GM19372 (cell line): ENCODE data around the gene SAMD4B.
"Not testable (repeated sequence)": the region's sequence is repeated elsewhere in the genome, so short reads cannot be mapped to it uniquely, and the experiment has no call there.

Experiments
- ATAC-seq: cut with Tn5 transposase; IDR thresholded peaks from one replicate; pipeline ENCODE4 v1.9.1; 2021; ENCODE audit warnings: mild to moderate bottlenecking, low read depth, moderate library complexity; ENCODE audit not compliant: unreplicated experiment

SAMD4B gene

DNA sequence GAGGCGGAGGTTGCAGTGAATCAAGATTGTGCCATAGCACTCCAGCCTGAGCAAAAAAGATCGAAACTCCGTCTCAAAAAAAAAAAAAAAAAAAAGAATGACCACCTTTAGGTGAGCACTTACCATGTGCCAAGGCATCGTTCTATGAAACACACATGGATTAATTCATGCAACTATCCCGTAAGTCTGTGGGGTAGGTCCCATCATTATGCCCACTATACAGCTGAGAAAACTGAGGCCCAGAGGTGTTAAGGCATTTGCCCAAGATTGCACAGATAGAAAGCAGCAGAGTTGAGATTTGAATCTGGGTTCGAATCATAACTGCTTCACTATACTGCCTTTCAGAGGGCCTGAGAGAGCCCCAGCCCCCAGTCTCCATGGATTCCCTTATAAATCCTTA is 8.7 kb upstream of the SAMD4B start:
- no peak for ATAC-seq

DNA sequence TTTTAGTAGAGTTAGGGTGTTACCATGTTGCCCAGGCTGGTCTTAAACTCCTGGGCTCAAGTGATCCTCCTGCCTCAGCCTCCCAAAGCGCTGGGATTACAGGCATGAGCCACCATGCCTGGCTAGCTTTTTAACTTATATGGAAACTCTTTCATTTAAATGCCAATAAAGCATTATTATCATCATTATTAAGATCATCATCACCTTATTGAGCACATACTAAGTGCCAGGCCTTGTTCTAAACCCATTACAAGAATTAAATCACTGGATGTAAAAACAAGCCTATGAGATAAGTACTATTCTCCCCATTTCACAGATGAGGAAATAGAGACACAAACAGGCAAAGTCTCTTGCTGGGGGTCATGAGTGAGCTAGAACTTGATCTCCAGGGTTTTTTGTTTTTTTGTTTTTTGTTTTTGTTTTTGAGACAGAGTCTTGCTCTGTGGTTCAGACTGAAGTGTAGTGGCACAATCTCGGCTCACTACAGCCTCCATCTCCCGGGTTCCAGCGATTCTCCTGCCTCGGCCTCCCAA is 7.7 kb upstream of the SAMD4B start:
- no peak for ATAC-seq

DNA sequence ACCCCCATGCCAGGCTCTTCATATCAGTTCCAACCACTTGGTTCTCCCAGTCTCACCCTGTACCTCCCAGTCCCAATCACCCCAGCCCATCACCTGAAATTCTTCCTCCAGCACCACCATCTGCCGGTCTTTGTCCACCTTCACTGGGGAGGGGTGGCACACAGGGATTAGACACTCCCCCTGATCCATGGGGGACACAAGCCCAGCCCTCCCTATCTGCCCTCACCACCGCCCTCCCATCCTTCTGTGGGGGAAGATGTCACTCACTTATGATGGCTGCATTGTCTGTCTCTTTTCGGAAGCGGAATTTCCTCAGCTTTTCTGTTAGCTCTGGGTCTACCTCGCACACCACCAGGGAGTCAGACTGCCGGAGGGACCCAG is 7.1 kb upstream of the SAMD4B start:
- no peak for ATAC-seq

DNA sequence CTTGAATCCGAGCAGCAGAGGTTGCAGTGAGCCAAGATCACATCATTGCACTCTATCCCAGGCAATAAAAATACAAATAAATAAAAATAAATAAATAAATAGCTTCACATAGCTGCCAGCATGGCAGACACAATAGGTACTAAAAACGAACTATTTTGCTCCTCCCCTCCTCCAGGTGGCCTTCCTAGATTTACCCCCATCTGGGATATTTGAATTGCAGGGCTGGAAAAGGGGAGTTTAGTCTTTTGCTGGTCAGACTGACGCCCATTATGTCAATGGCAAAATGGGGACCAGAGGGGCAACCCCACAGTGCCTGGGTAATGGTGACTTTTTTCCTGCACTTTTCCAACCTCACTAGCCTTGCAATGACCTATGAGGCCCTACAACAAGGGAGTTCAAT is 5.7 kb upstream of the SAMD4B start:
- ATAC-seq, result no peak

DNA sequence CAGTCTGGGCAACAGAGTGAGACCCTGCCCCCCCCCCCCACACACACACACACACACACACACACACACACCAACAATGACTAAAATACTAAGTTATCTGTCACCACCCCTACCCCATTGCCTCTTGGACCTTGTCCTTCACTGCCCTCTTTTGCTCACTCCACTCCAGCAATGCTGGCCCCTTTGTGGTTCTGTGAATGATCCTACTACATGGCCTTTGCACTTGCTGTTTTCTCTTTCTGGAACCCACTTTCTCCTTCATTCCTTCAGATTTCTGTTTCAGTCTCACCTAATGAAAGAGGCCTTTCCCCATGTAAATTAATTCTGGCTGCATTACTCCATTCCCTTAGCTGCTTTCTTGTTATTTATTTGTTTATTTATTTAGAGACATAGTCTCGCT is 2.5 kb upstream of the SAMD4B start:
- ATAC-seq, result no peak

DNA sequence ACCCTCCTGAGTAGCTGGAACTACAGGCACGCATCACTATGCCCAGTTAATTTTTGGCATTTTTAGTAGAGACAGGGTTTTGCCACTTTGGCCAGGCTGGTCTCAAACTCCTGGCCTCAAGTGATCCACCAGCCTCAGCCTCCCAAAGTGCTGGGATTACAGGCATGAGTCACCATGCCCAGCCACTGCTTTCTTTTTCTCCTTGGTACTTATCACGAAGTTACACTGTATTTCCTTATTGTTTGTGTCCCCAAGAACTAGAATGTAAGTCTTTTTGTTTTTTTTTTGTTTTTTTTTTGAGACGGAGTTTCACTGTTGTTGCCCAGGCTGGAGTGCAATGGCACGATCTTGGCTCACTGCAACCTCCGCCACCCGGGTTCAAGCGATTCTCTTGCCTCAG is 2.1 kb upstream of the SAMD4B start:
- not testable (repeated sequence) for ATAC-seq

DNA sequence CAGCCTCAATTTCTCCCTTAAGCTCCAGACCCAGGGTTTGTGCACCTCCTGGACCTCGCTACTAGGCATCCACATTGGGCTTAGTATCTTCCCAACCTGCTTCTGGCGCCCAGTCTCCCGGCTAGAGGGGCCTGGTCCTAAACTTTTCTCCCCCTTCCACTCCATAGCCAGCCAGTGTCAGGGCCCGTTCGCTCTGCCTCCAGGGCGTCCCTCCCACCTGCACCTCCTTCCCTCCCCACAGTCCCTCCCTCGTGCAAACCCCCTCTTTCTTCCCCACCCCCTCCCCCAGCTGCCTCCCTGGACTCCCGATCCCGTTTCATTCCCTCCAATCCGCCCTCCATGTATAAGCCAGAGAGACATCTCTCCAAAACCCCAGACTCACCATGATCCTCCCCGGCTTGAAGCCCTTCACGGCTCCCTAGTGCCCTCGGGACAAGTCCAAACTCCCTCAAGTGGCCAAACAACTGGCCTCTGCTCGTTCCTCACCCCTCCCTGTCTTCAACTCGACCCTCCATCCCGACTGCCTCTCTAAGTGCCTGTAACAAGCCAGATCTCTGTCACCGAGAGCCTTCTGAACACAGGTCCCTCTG is 997 bp upstream of the SAMD4B start:
- no peak for ATAC-seq

DNA sequence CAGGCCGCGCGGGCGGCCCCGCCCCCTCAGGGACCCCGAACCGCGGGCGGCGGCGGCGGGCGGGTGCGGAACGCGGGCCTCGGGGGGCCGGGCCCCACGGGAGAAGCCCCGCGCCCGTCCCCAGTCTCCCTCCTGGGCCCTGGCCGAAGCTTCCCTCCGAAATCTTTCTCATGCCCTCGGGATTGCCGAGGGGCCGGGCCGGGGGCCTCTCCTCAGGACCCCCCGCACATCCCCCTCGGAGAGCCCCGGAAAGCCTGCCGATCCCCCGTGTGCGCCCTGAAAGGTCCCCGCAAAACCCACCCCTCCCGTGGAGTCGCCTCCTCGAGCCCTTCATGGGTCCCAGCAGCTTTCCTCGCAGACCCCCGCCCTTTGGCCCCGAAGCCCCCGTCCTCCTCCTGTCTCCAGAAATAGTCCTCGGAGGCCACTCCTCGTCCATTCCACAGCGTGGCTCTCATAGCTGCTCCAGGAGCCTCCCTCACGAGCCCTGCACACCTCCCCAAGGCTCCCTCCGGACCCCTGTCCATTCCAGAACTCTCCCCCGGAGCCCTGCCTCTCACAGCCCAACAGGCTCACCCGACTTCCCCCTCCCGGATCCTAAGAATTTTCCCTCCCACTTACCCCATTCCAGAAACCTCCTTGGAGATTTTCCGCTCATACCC is 555 bp downstream of the SAMD4B start:
- no peak for ATAC-seq

DNA sequence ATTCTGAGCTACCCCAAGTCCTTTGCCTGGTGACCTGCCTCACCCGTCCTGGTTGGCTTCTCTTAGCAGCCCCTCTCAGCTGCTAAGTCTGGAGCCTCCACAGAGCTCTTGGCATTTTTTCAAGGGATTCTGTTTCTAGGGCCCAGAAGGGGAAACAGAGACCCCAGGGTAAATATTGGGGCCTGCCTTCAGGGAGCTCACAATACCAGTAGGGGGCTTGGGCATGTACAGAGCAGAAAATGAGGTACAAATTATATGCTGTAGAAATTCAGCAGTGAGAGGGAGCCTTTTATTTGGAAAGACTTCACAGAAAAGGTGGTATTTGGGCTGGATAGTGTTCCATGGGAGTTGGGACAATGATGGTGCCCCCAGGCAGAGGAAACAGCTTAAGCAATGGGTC is 3.7 kb downstream of the SAMD4B start:
- no peak for ATAC-seq

DNA sequence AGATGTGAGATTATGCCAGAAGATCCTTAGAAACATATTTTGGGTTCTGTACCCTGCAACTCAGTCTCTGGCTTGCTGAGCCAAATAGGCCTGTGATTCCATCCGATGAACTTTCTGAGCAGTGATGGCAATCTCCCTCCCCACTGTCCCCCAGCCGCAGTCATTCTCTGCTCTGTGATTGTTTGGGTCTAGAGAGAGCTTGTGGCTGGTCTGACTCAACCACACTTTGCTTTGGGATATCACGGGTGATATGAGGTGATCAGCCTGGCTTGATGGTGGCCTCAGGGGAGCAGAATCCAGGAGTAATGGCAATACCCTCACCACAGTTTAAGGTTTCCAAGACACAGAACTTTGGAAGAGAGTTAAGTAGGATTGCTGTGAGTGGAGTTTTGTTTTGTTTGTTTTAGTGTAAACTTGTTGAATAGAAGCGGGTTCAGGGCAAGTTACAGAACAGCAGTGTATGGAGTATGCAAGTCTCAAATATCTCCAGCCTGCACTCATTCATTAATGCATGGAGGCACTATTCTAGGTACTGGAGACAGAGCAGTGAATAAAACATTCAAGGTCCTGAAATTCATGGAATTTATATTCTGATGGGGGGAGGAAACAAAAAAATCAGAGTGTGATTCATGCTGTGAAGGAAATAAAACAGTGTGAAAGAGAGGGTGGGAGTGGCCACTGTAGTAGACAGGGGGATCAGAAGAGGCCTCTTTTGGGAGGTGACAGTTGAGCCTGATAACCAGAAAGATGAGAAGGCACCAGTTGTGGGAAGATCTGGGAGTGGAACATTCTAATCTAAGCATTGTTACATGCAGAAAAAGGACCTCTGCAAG is 5.3 kb downstream of the SAMD4B start:
- ATAC-seq, result no peak

DNA sequence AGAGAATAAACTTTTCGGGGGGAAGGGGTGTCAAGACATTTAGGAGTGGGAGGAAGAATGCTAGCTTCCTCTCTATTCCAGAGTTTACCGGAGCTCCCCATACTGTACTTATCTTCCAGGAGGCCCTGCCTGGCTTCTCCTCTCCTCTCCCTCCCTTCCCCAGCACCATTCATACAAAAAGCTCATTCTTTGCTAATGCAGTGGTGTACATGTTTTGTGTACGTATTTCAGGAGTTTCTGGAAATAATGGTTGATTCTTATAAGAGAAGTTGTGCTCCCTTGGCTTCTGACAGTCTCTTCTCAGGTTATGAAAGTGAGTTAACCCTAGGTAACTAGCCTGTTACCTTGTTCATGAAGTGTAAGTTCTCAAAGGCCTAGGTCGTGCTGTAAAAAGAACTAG is 7.1 kb downstream of the SAMD4B start:
- ATAC-seq, result no peak

DNA sequence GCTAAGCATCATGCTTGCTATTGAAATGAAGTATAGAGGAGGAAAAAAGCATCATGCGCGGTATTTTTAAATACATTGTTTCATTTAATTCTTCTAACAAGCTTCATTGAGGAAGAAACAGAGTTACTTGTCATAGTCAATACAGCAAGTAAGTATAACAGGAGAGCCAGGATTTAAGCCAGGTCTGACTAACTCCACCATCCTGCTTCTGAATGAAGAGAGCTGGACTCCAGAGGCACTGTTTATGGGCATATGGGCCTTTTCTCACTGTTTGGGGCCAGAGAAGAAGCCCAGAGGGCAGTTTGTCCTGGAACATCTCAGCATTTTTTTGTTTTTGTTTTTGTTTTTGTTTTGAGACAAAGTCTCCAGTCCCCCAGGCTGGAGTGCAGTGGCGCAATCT is 7.9 kb downstream of the SAMD4B start:
- no peak for ATAC-seq

DNA sequence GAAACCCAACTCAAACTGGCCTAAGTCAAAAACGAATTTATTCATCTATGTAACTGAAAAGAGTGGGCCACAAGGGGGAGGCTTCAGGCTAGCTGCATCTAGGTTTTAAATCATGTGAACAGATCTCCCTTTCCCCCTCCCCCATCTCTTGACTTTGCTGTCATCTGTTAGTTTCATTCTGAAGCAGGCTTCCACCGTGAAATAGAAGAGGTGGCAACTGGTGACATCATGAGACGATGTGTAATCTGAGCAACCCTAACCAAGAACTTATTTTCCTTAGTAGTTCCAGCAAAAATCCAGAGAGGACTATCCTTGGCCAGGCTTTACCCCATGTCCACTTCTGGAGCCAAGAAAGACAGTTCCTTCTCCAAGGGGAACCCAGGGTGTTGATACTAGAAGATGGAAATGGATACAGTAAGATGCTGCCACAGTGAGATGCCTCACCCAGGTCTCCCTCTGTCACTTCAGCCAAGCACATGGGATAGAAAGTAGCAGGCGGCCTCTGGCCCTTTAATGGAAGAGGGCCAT is 9.4 kb downstream of the SAMD4B start:
- no peak for ATAC-seq

DNA sequence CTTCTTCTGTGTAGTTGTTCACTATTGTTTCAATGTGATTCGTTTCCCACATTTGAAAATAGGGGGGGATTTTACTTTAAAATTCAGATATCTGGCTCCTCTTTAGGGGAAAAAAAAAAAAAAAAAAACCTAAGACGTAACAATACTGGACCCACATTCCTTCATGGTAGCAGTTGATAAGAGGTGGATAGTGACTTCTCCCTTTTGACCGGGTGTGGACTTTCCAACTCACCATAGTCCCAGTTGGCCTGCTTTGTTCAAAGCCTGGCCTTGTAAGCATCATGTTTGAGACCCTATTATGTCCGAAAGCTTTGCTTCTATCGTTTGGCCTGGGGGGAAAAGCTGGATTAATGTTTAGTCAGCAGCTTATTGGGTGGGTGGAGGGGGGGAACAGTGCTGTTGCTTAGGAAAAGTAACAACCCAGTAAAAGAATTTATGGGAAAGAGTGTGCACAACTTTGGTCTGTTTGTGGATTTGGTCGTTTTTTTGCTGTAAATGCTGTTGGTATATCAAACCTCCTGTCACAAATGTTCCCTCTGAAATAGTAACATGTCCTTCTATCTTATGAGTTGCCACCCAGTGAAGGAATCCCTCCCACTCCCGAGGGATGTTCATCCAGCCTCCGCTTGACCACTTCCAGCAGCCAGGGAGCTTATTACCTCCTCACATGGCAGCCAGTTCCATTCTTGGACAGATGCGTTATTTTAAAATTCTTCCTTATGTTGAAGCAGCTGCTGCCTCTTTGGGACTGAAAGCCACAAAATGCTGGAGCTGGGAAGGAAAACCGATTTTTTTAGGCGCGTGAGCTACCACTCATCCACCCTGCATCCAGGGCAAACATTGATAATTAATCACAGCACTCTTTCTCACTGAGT is 10.4 kb downstream of the SAMD4B start:
- ATAC-seq, result no peak

DNA sequence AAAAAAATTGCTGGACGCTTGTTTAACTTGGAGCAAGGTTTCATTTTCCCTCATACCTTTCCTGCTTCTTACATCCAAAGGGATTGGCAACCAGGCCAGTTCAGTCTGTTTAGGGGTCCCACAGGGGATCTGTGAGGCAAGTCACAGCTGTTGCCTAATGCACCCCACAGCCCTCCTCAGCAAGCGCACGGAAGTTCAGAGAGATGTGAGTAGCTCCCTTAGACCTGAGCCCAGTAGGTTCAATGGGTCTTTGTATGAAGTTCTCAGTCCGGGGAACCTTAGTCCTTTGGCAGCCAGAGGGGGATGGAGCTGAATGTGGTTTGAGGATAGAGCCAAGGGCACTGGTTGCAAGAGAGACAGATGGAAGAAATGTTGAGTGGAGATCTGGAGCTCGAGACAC is 13.0 kb downstream of the SAMD4B start:
- ATAC-seq, result no peak

DNA sequence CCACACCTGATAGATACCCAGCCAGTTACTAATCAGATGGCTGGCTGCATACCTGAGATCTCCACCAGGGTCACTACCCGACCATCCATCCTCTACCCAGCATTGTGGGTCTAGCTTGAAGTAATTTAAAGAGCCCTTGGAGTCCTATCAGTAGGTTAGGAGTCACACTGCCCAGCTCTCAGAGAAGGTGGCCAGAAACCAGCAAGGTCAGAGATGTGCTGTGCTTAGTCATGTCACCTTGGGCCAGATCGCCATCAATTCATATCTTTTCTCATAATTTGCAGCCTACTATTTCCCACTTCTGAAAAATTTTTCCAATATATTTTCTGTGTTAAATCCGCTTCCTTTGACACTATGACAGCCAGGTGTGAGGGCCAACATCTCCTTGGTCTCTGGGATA is 13.9 kb downstream of the SAMD4B start:
- ATAC-seq, result no peak

DNA sequence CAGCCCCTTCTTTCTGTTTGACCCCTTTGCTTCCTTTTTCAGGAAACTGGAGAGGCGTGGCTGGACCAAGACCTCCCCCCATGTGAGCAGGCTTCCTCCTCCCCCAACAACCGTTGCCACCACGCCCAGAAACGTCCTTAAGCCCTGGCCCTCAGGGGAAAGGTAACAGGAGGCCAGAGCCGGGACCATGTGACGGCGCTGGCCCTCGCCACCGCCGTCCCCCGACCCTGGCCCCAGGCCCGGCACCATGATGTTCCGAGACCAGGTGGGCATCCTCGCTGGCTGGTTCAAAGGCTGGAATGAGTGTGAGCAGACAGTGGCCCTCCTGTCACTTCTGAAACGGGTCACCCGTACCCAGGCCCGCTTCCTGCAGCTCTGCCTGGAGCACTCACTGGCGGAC is 14.4 kb downstream of the SAMD4B start:
- ATAC-seq, result no peak

DNA sequence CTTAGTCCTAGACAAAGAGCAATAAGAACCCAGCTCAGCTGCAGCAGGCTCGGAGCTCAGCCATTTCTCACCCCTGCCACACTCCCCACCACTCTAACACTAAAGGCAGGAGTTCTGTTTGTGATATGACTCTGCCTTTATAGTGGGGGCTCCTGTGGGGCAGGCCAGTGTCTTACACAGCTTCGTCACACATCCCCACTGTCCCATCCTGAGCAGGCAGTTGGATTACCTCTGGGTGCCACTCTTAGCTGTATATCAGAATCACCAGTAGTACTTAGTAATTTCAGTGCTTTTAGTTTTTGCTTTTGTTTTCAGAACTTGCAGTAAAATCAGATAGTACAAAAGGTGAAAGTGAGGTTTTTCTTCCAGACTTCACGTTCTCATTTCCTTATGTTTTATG is 16.8 kb downstream of the SAMD4B start:
- no peak for ATAC-seq

DNA sequence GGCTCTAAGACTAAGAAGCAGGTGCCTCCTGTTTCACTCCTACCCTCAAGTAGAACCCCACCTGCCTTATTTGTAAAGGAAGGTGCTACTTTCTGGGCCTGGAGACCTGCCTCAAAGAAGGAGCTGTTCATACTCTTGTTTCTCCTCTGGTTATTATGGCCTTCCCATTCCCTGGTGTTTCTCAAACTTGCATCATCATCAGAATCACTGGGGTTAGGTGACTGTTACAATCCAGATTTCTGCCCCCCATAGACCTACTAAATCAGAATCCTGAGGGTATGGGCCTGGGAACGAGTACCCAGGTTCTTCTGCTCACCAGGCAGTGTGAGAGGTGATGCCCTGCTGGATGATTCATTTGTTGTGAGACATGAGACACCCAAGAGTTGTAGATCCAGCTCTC is 18.4 kb downstream of the SAMD4B start:
- no peak for ATAC-seq
